ENCODE measurements around the gene LPIN1.

The LPIN1 gene

DNA sequence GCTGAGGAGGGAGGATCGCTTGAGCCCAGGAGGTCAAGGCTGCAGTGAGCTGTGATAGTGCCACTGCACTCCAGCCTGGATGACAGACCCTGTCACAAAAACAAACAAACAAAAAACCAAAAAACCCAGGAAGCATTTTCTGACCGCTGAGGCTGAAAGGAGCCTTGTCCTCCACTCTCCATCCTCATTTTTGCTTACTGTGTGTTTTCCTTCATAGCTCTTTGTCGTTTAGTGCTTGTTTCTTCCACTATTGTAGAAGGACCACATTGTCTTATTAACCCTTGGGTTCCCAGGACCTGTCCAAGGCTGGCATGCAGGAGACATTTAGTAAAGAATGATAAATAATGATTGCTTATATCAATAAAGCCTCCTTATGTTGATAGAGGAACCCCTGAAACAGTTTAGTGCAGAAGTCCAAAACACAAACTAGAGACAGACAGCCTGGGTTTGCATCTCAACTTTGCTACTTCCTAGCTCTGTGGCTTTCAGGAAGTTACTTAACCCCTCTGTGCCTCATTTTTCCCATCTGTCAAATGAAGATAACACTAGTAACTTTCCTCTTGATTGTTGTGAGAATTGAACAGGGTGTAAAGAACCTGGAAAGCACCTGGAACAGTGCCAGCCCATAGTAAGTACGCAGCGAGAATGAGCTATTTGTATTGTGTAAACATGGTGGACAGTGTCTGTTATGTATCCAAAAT is 126.0 kb downstream of the LPIN1 start:
- no peak for DNase-seq

DNA sequence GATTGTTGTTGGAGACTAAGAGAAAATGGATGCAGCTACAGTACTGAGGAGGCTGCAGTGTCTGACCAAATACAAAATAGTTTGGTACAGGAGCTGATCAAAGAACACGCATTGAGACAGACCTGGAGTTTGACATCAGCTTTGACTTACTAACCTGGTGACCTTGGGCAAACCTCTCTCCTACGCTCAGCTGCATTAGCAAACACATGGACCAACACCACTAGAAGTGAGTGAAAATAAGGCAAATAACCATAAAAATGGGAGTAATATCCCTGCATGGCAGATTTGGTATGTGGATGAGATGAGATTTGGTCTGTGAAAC is 126.5 kb downstream of the LPIN1 start:
- DNase-seq = no peak

DNA sequence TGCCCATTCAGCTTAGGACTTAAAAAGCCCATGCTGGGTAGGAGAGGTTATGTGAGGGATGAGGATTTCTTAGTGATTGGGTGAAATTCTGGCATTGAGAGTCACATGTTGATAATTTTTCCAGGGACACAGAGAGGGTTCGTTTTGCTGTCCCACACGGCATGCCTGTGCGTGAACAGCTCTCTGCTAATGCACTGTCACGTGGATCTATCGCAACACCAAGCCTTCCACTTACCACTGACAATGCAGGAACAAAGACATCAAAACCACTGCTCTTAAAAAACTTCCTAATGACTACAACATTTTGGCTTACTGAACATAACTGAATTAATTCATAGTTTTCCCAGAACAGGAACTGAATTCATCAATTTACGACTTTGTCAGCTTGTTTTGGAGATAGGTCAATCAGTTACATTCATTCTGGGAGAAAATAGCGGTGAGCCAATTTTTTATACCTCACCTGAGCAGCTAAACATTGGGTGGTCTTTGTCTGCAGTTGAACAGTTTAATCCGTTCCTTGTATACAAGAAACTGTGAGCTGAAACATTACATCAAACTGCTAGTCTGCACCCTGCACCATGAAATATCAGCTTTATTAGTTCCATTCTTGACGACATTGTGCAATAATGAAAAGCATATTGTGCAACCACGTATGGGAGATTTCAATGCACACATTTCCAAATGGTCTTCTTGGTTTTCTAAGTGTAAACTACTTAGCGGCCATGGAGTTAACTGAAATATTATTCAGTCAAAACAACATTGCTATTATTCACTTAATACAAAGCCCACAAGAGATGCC is 127.1 kb downstream of the LPIN1 start:
- no peak for DNase-seq

DNA sequence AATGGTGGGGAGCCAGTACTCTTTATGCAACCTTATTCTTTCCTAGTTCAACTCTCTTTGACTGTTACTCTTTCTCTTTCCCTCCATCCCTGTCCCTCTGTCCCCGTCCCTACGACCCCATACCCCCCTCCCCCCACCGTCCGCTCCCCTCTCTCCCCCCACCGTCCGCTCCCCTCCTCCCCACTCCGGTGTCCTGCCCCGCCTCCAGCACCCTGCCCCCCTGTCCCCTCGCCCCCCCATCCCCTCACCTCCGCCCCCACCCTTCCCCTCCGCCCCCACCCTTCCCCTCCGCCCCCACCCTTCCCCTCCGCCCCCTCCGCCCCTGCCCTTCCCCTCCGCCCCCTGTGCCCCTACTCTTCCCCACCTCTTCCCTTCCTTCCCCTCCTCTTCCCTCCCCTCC is 128.4 kb downstream of the LPIN1 start:
- no peak for DNase-seq

DNA sequence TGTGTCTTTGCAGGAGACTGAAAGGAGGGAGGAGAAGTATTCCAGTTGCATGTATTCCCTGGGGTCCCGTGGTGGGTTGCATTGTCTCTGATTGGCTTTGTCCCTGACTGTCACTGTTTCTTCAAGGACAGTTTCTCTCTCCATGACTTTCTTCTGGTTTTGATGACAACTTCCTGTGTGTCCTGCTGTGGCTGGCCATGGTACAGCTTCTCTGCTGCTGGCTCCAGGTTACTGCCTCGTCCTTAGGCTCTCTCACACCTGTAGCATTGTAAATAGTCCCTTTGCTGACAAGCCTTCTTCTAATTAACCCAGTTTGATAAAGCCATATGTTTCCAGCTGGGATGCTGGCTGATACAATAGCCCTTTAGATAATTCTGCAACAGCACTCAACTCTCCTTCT is 129.0 kb downstream of the LPIN1 start:
- DNase-seq = no peak

DNA sequence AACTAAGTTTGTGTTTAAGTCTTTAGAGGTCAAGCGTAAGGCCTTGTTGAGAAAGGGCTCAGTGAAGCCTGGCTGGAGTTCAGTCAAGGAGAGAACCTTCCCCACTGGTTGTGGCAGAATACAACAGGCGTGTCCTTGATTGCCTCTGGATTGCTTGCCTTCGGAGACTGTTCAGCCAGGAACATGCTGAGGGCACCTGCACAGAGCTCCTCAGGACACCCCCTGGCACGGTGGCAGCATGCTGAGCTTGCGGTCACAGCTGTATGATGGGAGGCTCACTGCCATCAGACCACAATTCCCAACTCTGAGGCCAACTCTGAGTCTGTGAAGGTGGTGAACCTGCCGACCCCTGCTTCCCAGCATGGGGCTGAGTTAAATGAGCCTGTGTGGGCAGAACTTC is 130.0 kb downstream of the LPIN1 start:
- DNase-seq = no peak

DNA sequence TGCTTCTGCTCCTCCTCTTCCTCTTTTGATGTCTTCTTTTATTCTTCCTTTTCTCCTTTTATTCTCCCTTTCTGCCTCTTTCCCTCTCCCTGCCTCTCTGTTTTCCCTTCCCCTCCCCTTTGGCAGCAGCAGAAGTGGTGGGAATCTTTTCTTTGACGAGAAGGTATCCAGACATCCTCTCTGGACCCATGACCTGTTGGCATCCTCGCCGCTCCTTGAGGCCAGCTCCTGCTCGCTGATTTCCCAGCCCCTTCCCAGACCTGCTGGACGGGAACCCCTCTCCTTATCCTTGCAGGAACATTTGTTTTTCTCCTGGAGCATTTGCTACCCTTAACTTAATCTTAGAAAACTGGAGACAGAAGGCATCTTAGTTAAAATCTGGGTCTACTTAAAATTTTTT is 130.5 kb downstream of the LPIN1 start:
- DNase-seq = no peak
